Osteoblast (primary cell): Measurements from ENCODE around the gene ANO2. TPM values are rescaled to one million over a fixed set of nuclear protein-coding genes. Genes with fewer than 3 reads are reported as not detected.

Source experiments
- DNase-seq: peaks from one replicate; pipeline ENCODE4 v3.0.0; 2011; ENCODE audit warnings: low spot score, mixed read lengths; ENCODE audit not compliant: insufficient read length; ENCODE audit errors: missing footprints
- H2AFZ ChIP-seq: 2 replicates; pipeline ENCODE4 v1.6.0; 2011; ENCODE audit warnings: mild to moderate bottlenecking, low read length
- H3K27ac ChIP-seq: 2 replicates; pipeline ENCODE4 v1.5.1; 2011; ENCODE audit warnings: mild to moderate bottlenecking, low read depth, low read length, moderate library complexity
- H3K27me3 ChIP-seq: 2 replicates; pipeline ENCODE4 v1.6.0; 2012; ENCODE audit warnings: mild to moderate bottlenecking, control low read depth, inconsistent platforms, low read length, moderate library complexity; ENCODE audit not compliant: insufficient read depth
- H3K36me3 ChIP-seq: 2 replicates; pipeline ENCODE4 v1.5.1; 2011; ENCODE audit warnings: mild to moderate bottlenecking, low read length, control low read depth, moderate library complexity; ENCODE audit not compliant: insufficient read depth
- H3K4me1 ChIP-seq: 2 replicates; pipeline ENCODE4 v1.5.1; 2011; ENCODE audit warnings: mild to moderate bottlenecking, low read length, control low read depth, moderate library complexity; ENCODE audit not compliant: insufficient read depth
- H3K4me2 ChIP-seq: 2 replicates; pipeline ENCODE4 v1.6.0; 2011; ENCODE audit warnings: mild to moderate bottlenecking, low read length; ENCODE audit not compliant: insufficient read depth
- H3K4me3 ChIP-seq: fragments of 200-600 bp; sonication (generic); 3 replicates; pipeline ENCODE4 v1.5.1; 2012; ENCODE audit warnings: mild to moderate bottlenecking, low read length, inconsistent platforms; ENCODE audit not compliant: insufficient read depth
- H3K79me2 ChIP-seq: 2 replicates; pipeline ENCODE4 v1.6.0; 2012; ENCODE audit warnings: mild to moderate bottlenecking, low read length, control low read depth, inconsistent platforms; ENCODE audit not compliant: insufficient read depth
- H3K9me3 ChIP-seq: 2 replicates; pipeline ENCODE4 v1.5.1; 2011; ENCODE audit warnings: low read depth, low read length, control low read depth
- H4K20me1 ChIP-seq: 2 replicates; pipeline ENCODE4 v1.6.0; 2012; ENCODE audit warnings: mild to moderate bottlenecking, low read length, control low read depth; ENCODE audit not compliant: insufficient read depth
- total RNA-seq: library from RNA; depleted of rRNA; stranded (reverse); fragments of >200 nt; gene quantifications from 2 replicates; pipeline ENCODE4 v1.2.3, GENCODE V29; 2012
- TF ChIP-seq, protein P1 (sequence below): IDR thresholded peaks from 2 replicates; pipeline ENCODE4 v1.5.1; 2011; ENCODE audit warnings: mild to moderate bottlenecking, low read depth, low read length, moderate library complexity; ENCODE audit errors: extremely low read depth

The ANO2 gene
- total RNA-seq, 1 donor = under 0.01 TPM

DNA sequence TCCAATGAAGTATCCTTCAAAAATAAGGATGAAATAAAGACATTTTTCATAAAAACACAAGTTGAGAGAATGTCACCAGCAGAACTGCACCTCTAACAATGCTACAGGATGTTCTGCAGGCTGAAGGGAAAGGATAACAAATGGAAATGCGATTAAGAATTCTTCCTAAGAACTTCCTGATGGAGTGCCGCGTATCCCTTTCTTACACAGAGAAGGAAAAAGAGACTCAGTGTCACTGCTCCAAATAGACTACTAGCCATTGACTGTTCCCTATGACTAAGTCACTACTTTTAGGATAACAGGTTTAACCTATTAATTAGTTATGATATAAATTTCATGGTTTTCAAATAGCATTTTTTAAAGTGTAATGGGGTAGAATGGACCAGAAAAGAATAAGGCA is 3.2 kb downstream of the ANO2 start:
- H3K4me3 ChIP-seq = no peak overlapping the region
- no peak overlapping the region for H3K27ac ChIP-seq
- H3K79me2 ChIP-seq = no peaks in the 10 kb centered on the region
- no peaks in the 10 kb centered on the region for H4K20me1 ChIP-seq
- H3K4me1 ChIP-seq = no peaks in the 10 kb centered on the region
- H3K36me3 ChIP-seq = no peaks in the 10 kb centered on the region
- no peaks in the 10 kb centered on the region for H3K9me3 ChIP-seq
- no peak overlapping the region for H2AFZ ChIP-seq
- DNase-seq = no peak
- peaks cover 31% of the 10 kb centered on the region for H3K27me3 ChIP-seq
- TF ChIP-seq, protein P1, sequence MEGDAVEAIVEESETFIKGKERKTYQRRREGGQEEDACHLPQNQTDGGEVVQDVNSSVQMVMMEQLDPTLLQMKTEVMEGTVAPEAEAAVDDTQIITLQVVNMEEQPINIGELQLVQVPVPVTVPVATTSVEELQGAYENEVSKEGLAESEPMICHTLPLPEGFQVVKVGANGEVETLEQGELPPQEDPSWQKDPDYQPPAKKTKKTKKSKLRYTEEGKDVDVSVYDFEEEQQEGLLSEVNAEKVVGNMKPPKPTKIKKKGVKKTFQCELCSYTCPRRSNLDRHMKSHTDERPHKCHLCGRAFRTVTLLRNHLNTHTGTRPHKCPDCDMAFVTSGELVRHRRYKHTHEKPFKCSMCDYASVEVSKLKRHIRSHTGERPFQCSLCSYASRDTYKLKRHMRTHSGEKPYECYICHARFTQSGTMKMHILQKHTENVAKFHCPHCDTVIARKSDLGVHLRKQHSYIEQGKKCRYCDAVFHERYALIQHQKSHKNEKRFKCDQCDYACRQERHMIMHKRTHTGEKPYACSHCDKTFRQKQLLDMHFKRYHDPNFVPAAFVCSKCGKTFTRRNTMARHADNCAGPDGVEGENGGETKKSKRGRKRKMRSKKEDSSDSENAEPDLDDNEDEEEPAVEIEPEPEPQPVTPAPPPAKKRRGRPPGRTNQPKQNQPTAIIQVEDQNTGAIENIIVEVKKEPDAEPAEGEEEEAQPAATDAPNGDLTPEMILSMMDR = no peak
- H3K4me2 ChIP-seq = no peak overlapping the region

DNA sequence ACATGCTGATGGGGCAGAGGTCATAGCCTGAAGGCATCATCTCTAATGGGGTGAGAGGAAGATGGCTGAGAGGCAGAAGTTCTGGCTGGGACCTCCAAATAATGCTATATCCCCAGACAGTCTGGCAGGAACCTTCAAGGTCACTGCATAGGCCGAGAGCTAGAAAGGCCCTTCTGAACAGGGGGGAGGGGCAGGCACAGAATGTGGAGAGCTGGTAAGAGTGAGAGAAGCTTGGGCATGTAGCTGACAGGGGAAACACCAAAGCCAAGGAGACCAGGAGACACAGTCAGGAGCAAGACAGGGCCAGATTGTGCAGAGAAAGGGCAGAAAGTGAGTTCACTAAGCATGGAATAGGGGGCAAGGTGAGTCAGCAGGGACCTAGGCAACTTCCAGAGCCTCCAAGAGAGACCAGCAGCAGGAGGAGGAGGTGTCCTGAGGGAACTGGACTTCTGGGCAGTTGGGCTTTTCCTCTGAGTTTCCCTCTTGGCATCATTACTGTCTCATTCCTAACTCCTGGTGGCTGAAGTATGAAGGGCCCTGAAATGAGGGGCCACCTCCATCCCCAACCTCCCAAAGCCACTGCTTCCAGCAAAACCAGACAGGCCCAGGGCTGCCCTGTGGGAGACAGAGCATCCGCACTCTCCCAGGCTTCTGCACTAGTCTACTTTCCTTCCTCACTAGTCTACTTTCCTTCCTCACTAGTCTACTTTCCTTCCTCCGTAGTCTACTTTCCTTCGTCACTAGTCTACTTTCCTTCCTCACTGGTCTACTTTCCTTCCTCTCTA is 17.1 kb downstream of the ANO2 start:
- no peak for DNase-seq

GRCh38 chr12:5925646-5926045 is 19.4 kb downstream of the ANO2 start:
- H3K79me2 ChIP-seq = no peaks in the 10 kb centered on the region
- H3K27me3 ChIP-seq = no peaks in the 10 kb centered on the region
- H3K4me1 ChIP-seq = no peaks in the 10 kb centered on the region
- no peak overlapping the region for H3K4me2 ChIP-seq
- no peaks in the 10 kb centered on the region for H3K9me3 ChIP-seq
- H2AFZ ChIP-seq = no peak overlapping the region
- TF ChIP-seq, protein P1 = no peak
- H4K20me1 ChIP-seq = no peaks in the 10 kb centered on the region
- no peaks in the 10 kb centered on the region for H3K36me3 ChIP-seq
- H3K27ac ChIP-seq = no peak overlapping the region
- H3K4me3 ChIP-seq = no peak overlapping the region
- no peak for DNase-seq

More for the DNA sequence above, 17.1 kb downstream of the ANO2 start:
- H3K9me3 ChIP-seq = no peaks in the 10 kb centered on the region
- no peak overlapping the region for H3K27ac ChIP-seq
- TF ChIP-seq, protein P1 = no peak
- no peak overlapping the region for H2AFZ ChIP-seq
- no peaks in the 10 kb centered on the region for H3K27me3 ChIP-seq
- H3K79me2 ChIP-seq = no peaks in the 10 kb centered on the region
- no peaks in the 10 kb centered on the region for H4K20me1 ChIP-seq
- H3K4me1 ChIP-seq = no peaks in the 10 kb centered on the region
- no peak overlapping the region for H3K4me3 ChIP-seq
- no peaks in the 10 kb centered on the region for H3K36me3 ChIP-seq
- no peak overlapping the region for H3K4me2 ChIP-seq

- Histone ChIP-seq H3K36me3 (no peaks in the 10 kb centered on the region), H3K4me2 (no peak overlapping the region), H3K27ac (no peak overlapping the region), H2AFZ (no peak overlapping the region), H3K4me3 (no peak overlapping the region), H3K4me1 (no peaks in the 10 kb centered on the region), H3K27me3 (no peaks in the 10 kb centered on the region), H3K9me3 (no peaks in the 10 kb centered on the region), H3K79me2 (no peaks in the 10 kb centered on the region), H4K20me1 (no peaks in the 10 kb centered on the region)
- TF ChIP-seq, protein P1 = no peak
- no peak for DNase-seq
Observed at GRCh38 chr12:5924342-5924741, 20.7 kb downstream of the ANO2 start.
